H9 (cell line): ENCODE measurements around the gene ELOVL6. TPM values are rescaled to one million over a fixed set of nuclear protein-coding genes. Genes with fewer than 3 reads are reported as not detected.

Experiments
- DNase-seq: peaks from one replicate; pipeline ENCODE4 v3.0.0-alpha.2; 2017
- H2AFZ ChIP-seq: one replicate; pipeline ENCODE4 v1.6.1; 2013; ENCODE audit warnings: mild to moderate bottlenecking, low read length, control low read depth, moderate library complexity
- H2AK5ac ChIP-seq: 2 replicates; pipeline ENCODE4 v1.6.1; 2013; ENCODE audit warnings: low read length, control low read depth, mixed read lengths; ENCODE audit not compliant: insufficient read length
- H2BK120ac ChIP-seq: one replicate; pipeline ENCODE4 v1.6.1; 2013; ENCODE audit warnings: low read depth, mild to moderate bottlenecking, low read length, control low read depth, inconsistent platforms; ENCODE audit not compliant: poor library complexity, severe bottlenecking
- H2BK12ac ChIP-seq: 2 replicates; pipeline ENCODE4 v1.6.1; 2013; ENCODE audit warnings: low read length, control low read depth, mixed read lengths, low read depth; ENCODE audit not compliant: insufficient read length
- H2BK15ac ChIP-seq: 2 replicates; pipeline ENCODE4 v1.6.1; 2013; ENCODE audit warnings: low read depth, low read length, control low read depth
- H2BK20ac ChIP-seq: one replicate; pipeline ENCODE4 v1.6.1; 2013; ENCODE audit warnings: low read depth, mild to moderate bottlenecking, low read length, control low read depth, inconsistent platforms; ENCODE audit not compliant: poor library complexity, severe bottlenecking
- H2BK5ac ChIP-seq: 2 replicates; pipeline ENCODE4 v1.6.1; 2013; ENCODE audit warnings: low read length, control low read depth, mixed read lengths; ENCODE audit not compliant: insufficient read length
- H3K14ac ChIP-seq: 2 replicates; pipeline ENCODE4 v1.6.1; 2013; ENCODE audit warnings: low read length, control low read depth; ENCODE audit not compliant: insufficient read depth
- H3K18ac ChIP-seq: 2 replicates; pipeline ENCODE4 v1.6.1; 2013; ENCODE audit warnings: low read depth, mild to moderate bottlenecking, mixed read lengths, low read length, control low read depth; ENCODE audit not compliant: insufficient read length
- H3K23ac ChIP-seq: 2 replicates; pipeline ENCODE4 v1.6.1; 2013; ENCODE audit warnings: low read length, control low read depth, mixed read lengths, low read depth; ENCODE audit not compliant: insufficient read length
- H3K23me2 ChIP-seq: 2 replicates; pipeline ENCODE4 v1.6.1; 2013; ENCODE audit warnings: low read depth, mild to moderate bottlenecking, mixed read lengths, low read length, control low read depth; ENCODE audit not compliant: insufficient read length, poor library complexity, severe bottlenecking
- H3K27ac ChIP-seq: 2 replicates; pipeline ENCODE4 v1.5.1; 2013; ENCODE audit warnings: low read length, control low read depth, mixed read lengths, low read depth; ENCODE audit not compliant: insufficient read length
- H3K27me3 ChIP-seq: 2 replicates; pipeline ENCODE4 v1.6.1; 2013; ENCODE audit warnings: low read length, control low read depth, inconsistent platforms; ENCODE audit not compliant: insufficient read depth
- H3K4ac ChIP-seq: 2 replicates; pipeline ENCODE4 v1.6.1; 2013; ENCODE audit warnings: low read depth, mild to moderate bottlenecking, control low read depth, inconsistent platforms, low read length, moderate library complexity
- H3K4me1 ChIP-seq: 2 replicates; pipeline ENCODE4 v1.6.1; 2013; ENCODE audit warnings: low read length, control low read depth, inconsistent platforms; ENCODE audit not compliant: insufficient read depth
- H3K4me2 ChIP-seq: 2 replicates; pipeline ENCODE4 v1.6.1; 2013; ENCODE audit warnings: low read length, control low read depth, mixed read lengths; ENCODE audit not compliant: insufficient read length, insufficient read depth
- H3K56ac ChIP-seq: 2 replicates; pipeline ENCODE4 v1.6.1; 2013; ENCODE audit warnings: low read depth, mild to moderate bottlenecking, mixed read lengths, low read length, control low read depth; ENCODE audit not compliant: insufficient read length
- H3K79me1 ChIP-seq: 2 replicates; pipeline ENCODE4 v1.6.1; 2013; ENCODE audit warnings: low read depth, mild to moderate bottlenecking, moderate library complexity, low read length, control low read depth, inconsistent platforms; ENCODE audit not compliant: insufficient read depth, poor library complexity, severe bottlenecking
- H3K79me2 ChIP-seq: 2 replicates; pipeline ENCODE4 v1.6.1; 2013; ENCODE audit warnings: low read length, control low read depth, inconsistent platforms; ENCODE audit not compliant: insufficient read depth
- H3K9ac ChIP-seq: 2 replicates; pipeline ENCODE4 v1.6.1; 2013; ENCODE audit warnings: low read length, control low read depth, mixed read lengths; ENCODE audit not compliant: insufficient read length; ENCODE audit errors: extremely low read depth
- H3K9me3 ChIP-seq: one replicate; pipeline ENCODE4 v1.6.1; 2013; ENCODE audit warnings: low read depth, low read length, inconsistent platforms; ENCODE audit not compliant: control insufficient read depth
- H3T11ph ChIP-seq: one replicate; pipeline ENCODE4 v1.6.1; 2013; ENCODE audit warnings: mild to moderate bottlenecking, low read length, control low read depth, inconsistent platforms
- H4K20me1 ChIP-seq: one replicate; pipeline ENCODE4 v1.6.1; 2013; ENCODE audit not compliant: control insufficient read depth, insufficient read length, insufficient read depth
- H4K5ac ChIP-seq: 2 replicates; pipeline ENCODE4 v1.6.1; 2013; ENCODE audit warnings: low read depth, mild to moderate bottlenecking, mixed read lengths, low read length, control low read depth; ENCODE audit not compliant: insufficient read length
- H4K8ac ChIP-seq: replicated peaks from 2 replicates; pipeline ENCODE4 v1.6.1; 2013; ENCODE audit warnings: low read length, control low read depth, mixed read lengths, low read depth; ENCODE audit not compliant: insufficient read length
- H4K91ac ChIP-seq: 2 replicates; pipeline ENCODE4 v1.6.1; 2013; ENCODE audit warnings: low read depth, mild to moderate bottlenecking, moderate library complexity, mixed read lengths, low read length, control low read depth; ENCODE audit not compliant: insufficient read length
- H3K27ac Mint-ChIP-seq, 3 experiments: 2 replicates in 2 of 3; 3 replicates in 1 of 3; pipeline ENCODE4 v1.8.0; 2020 to 2021; ENCODE audit warnings: mixed read lengths in 3 of 3, mild to moderate bottlenecking in 1 of 3, moderate library complexity in 1 of 3
- H3K27me3 Mint-ChIP-seq: 2 replicates; pipeline ENCODE4 v1.8.0; 2021; ENCODE audit warnings: low read depth, mild to moderate bottlenecking, moderate library complexity, mixed read lengths
- H3K36me3 Mint-ChIP-seq, 3 experiments: 2 replicates in 2 of 3; 3 replicates in 1 of 3; pipeline ENCODE4 v1.8.0; 2020 to 2021; ENCODE audit warnings: low read depth in 3 of 3, mixed read lengths in 3 of 3; ENCODE audit not compliant: insufficient read depth in 1 of 3
- H3K4me1 Mint-ChIP-seq, 2 experiments: 2 replicates each; pipeline ENCODE4 v1.8.0; 2020; ENCODE audit warnings: mixed read lengths in 2 of 2
- H3K4me3 Mint-ChIP-seq, 2 experiments: 2 replicates in 1 of 2; 3 replicates in 1 of 2; pipeline ENCODE4 v1.8.0; 2020 to 2021; ENCODE audit warnings: mild to moderate bottlenecking in 2 of 2, mixed read lengths in 2 of 2, moderate library complexity in 1 of 2
- H3K9me3 Mint-ChIP-seq, 2 experiments: 2 replicates in 1 of 2; 3 replicates in 1 of 2; pipeline ENCODE4 v1.8.0; 2020; ENCODE audit warnings: mild to moderate bottlenecking in 2 of 2, mixed read lengths in 2 of 2, moderate library complexity in 1 of 2
- CTCF ChIP-seq: fragments of 200-600 bp; sonication (generic); conservative IDR thresholded peaks from 3 replicates; pipeline ENCODE4 v1.8.0; 2021; ENCODE audit warnings: antibody characterized with exemption, mild to moderate bottlenecking
- WGBS: extraction: QIAGEN DNeasy Blood & Tissue Kit; methylation state at CpG from one replicate; pipeline ENCODE4 v1.1.7; 2013; ENCODE audit warnings: missing lambda C conversion rate, low lambda C conversion rate, mixed read lengths; ENCODE audit not compliant: insufficient read length; ENCODE audit errors: extremely low coverage; 5-methylcytosine and 5-hydroxymethylcytosine counted together
- total RNA-seq: library from RNA; stranded (reverse); gene quantifications from 2 replicates; pipeline ENCODE4 v1.2.1, GENCODE V29; 2021

The ELOVL6 gene
- total RNA-seq, 1 experiment from 2014 or later = 64.6 TPM

- no CpG with 5 or more reads among the region's 1 CpG for WGBS
- no peak overlapping the region for H3K4ac ChIP-seq
- H3K27ac Mint-ChIP-seq = no peak overlapping the region
- DNase-seq = no peak
- H3K79me2 ChIP-seq = peaks cover 1% of the 10 kb centered on the region; the same call in 1 of the 2 replicates
- no peak overlapping the region for H4K8ac ChIP-seq
- H3K27me3 ChIP-seq = no peaks in the 10 kb centered on the region
- H2BK15ac ChIP-seq = no peak overlapping the region
- H3K4me3 Mint-ChIP-seq = no peak overlapping the region
- H2BK12ac ChIP-seq = no peak overlapping the region
- TF ChIP-seq CTCF = no peak
- no peak overlapping the region for H3K27ac ChIP-seq
- no peak overlapping the region for H3K18ac ChIP-seq
- peaks cover 8% of the 10 kb centered on the region for H3K79me1 ChIP-seq
- H4K5ac ChIP-seq = no peak overlapping the region
- no peaks in the 10 kb centered on the region for H3K27me3 Mint-ChIP-seq
- H3K14ac ChIP-seq = no peak overlapping the region
- H3K23ac ChIP-seq = no peak overlapping the region
- no peaks in the 10 kb centered on the region for H3K4me1 ChIP-seq
- H2AK5ac ChIP-seq = no peak overlapping the region
- H3K9me3 Mint-ChIP-seq = no peaks in the 10 kb centered on the region
- H3K56ac ChIP-seq = no peak overlapping the region
- no peaks in the 10 kb centered on the region for H4K20me1 ChIP-seq
- no peak overlapping the region for H4K91ac ChIP-seq
- H3K9ac ChIP-seq = no peak overlapping the region
- no peak overlapping the region for H3K4me2 ChIP-seq
- no peaks in the 10 kb centered on the region; a peak in 1 of 4 replicates for H3K4me1 Mint-ChIP-seq
- H2BK120ac ChIP-seq = no peak overlapping the region
- H3K36me3 Mint-ChIP-seq = peaks cover 18 to 39% (median 23%) of the 10 kb centered on the region in 3 experiments; a peak in 6 of 7 replicates
- no peaks in the 10 kb centered on the region for H3K23me2 ChIP-seq
- H3T11ph ChIP-seq = no peak overlapping the region
- no peak overlapping the region for H2AFZ ChIP-seq
- no peak overlapping the region for H2BK5ac ChIP-seq
- no peak overlapping the region for H2BK20ac ChIP-seq
- no peaks in the 10 kb centered on the region for H3K9me3 ChIP-seq
Measured at GRCh38 chr4:110172972-110173371, 25.4 kb downstream of the ELOVL6 start.
